C4-2B (cell line): Measurements from ENCODE around the gene PPARG.

Experiments used
- CTCF ChIP-seq: fragments of 450-650 bp; conservative IDR thresholded peaks from 2 replicates; pipeline ENCODE4 v1.5.1; 2017; ENCODE audit warnings: mild to moderate bottlenecking
- ZFX ChIP-seq: fragments of 450-650 bp; IDR thresholded peaks from 2 replicates; pipeline ENCODE4 v1.6.1; 2017

DNA sequence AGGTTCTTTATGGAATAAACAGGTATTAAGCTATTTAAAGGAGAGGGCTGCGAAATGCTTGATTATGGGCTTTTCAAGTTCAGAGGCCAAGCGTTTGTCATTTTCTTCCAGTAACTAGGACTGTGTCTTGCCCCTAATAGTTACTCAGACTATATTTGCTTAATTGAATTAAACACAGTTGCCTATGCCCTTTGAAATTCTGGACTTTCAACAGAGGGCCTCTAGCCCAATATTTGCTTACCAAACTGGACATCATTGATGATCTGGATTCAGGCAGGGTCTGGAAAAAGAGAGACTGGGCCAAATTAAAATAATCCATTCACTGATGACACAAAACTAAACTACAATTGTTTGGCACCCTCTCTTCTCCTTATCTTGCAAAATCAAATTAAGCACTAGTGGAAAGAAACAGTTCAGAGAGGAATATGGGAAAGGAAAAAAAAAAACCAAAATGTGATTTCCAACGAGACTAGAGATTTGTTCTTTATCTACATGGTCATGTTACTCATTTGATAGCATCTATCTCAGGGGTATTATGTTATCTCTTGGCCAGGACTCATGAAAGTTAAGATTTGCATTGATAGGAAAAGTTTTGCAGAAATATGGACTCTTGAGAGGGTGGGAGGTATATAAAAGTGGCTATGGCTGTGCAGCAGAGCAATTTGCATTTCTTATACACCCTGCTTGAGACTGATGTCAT, 120.3 kb downstream of the PPARG start:
- TF ChIP-seq CTCF (no peak), ZFX (no peak)
